Loucy (cell line): ENCODE measurements around the gene KYAT1.
"Not testable (repeated sequence)": the region's sequence is repeated elsewhere in the genome, so short reads cannot be mapped to it uniquely, and the experiment has no call there.

ENCODE experiments used
- H2AFZ ChIP-seq: fragments of 200-600 bp; sonication (generic); 2 replicates; pipeline ENCODE4 v1.6.0; 2016; ENCODE audit warnings: antibody characterized with exemption, mild to moderate bottlenecking, low read length, moderate library complexity
- H3F3A ChIP-seq: fragments of 200-600 bp; 2 replicates; pipeline ENCODE4 v1.6.0; 2016; ENCODE audit warnings: antibody characterized with exemption, low read depth, mild to moderate bottlenecking
- H3K27me3 ChIP-seq: fragments of 200-600 bp; sonication (generic); 2 replicates; pipeline ENCODE4 v1.6.1; 2014; ENCODE audit warnings: low read length, mild to moderate bottlenecking; ENCODE audit not compliant: insufficient read depth, poor library complexity, severe bottlenecking
- H3K36me3 ChIP-seq: fragments of 200-600 bp; sonication (generic); 2 replicates; pipeline ENCODE4 v1.6.1; 2016; ENCODE audit warnings: low read length; ENCODE audit not compliant: insufficient read depth
- H3K4me1 ChIP-seq: fragments of 200-600 bp; sonication (generic); 2 replicates; pipeline ENCODE4 v1.5.1; 2014; ENCODE audit warnings: low read length, mild to moderate bottlenecking; ENCODE audit not compliant: insufficient read depth, poor library complexity, severe bottlenecking
- H3K4me2 ChIP-seq: fragments of 200-600 bp; sonication (generic); 2 replicates; pipeline ENCODE4 v1.6.0; 2014; ENCODE audit warnings: antibody characterized with exemption, low read length, low read depth, mild to moderate bottlenecking; ENCODE audit not compliant: poor library complexity, severe bottlenecking
- H3K4me3 ChIP-seq: fragments of 200-600 bp; sonication (generic); 2 replicates; pipeline ENCODE4 v1.5.1; 2014; ENCODE audit warnings: low read length, mild to moderate bottlenecking, mixed read lengths; ENCODE audit not compliant: poor library complexity, severe bottlenecking
- H3K79me2 ChIP-seq: fragments of 200-600 bp; sonication (generic); 2 replicates; pipeline ENCODE4 v1.6.1; 2014; ENCODE audit warnings: low read length; ENCODE audit not compliant: insufficient read depth
- H3K9ac ChIP-seq: fragments of 200-600 bp; sonication (generic); 2 replicates; pipeline ENCODE4 v1.6.0; 2014; ENCODE audit warnings: mild to moderate bottlenecking, low read depth, low read length, moderate library complexity; ENCODE audit not compliant: poor library complexity, severe bottlenecking
- H3K9me2 ChIP-seq: fragments of 200-600 bp; sonication (generic); replicated peaks from 2 replicates; pipeline ENCODE4 v1.6.1; 2016; ENCODE audit warnings: low read depth, low read length, mixed read lengths
- H3K9me3 ChIP-seq: fragments of 200-600 bp; sonication (generic); 2 replicates; pipeline ENCODE4 v1.6.1; 2014; ENCODE audit warnings: mild to moderate bottlenecking, antibody characterized with exemption, low read length, low read depth; ENCODE audit not compliant: insufficient read depth
- H4K20me1 ChIP-seq: fragments of 200-600 bp; sonication (generic); 2 replicates; pipeline ENCODE4 v1.6.0; 2014; ENCODE audit warnings: antibody characterized with exemption, low read length, mild to moderate bottlenecking; ENCODE audit not compliant: insufficient read depth, poor library complexity, severe bottlenecking
- CTCF ChIP-seq: fragments of 200-600 bp; sonication (generic); conservative IDR thresholded peaks from 2 replicates; pipeline ENCODE4 v1.5.1; 2014; ENCODE audit warnings: mild to moderate bottlenecking, antibody characterized with exemption, low read length
- EZH2phosphoT487 ChIP-seq: fragments of 200-600 bp; IDR thresholded peaks from 2 replicates; pipeline ENCODE4 v1.6.1; 2018; ENCODE audit warnings: antibody characterized with exemption, mild to moderate bottlenecking, moderate library complexity, borderline replicate concordance

The KYAT1 gene

GRCh38 chr9:128860937-128861336, 20.8 kb downstream of the KYAT1 start:
- Histone ChIP-seq H3K27me3 (no peaks in the 10 kb centered on the region), H3K9ac (no peak overlapping the region), H3K4me2 (no peak overlapping the region), H2AFZ (no peak overlapping the region), H3K79me2 (no peaks in the 10 kb centered on the region), H3K36me3 (no peaks in the 10 kb centered on the region), H3K4me1 (no peaks in the 10 kb centered on the region), H3K9me3 (no peaks in the 10 kb centered on the region), H3K4me3 (no peak overlapping the region), H3K9me2 (no peaks in the 10 kb centered on the region), H4K20me1 (no peaks in the 10 kb centered on the region), H3F3A (no peaks in the 10 kb centered on the region)
- no peak for TF ChIP-seq CTCF
- no peak for TF ChIP-seq EZH2phosphoT487

GRCh38 chr9:128858476-128858875, 23.3 kb downstream of the KYAT1 start:
- not testable (repeated sequence) for H3K9me2 ChIP-seq, H3K4me3 ChIP-seq, H3K9ac ChIP-seq, H3K79me2 ChIP-seq, H3K36me3 ChIP-seq, H3K9me3 ChIP-seq, H4K20me1 ChIP-seq, H3F3A ChIP-seq, H3K4me2 ChIP-seq, H2AFZ ChIP-seq, H3K4me1 ChIP-seq, H3K27me3 ChIP-seq

- not testable (repeated sequence) for H2AFZ ChIP-seq, H3K9me3 ChIP-seq, H3K4me1 ChIP-seq, H3K4me2 ChIP-seq, H3F3A ChIP-seq, H3K79me2 ChIP-seq, H3K4me3 ChIP-seq, H3K9ac ChIP-seq, H3K9me2 ChIP-seq, H4K20me1 ChIP-seq, H3K36me3 ChIP-seq, H3K27me3 ChIP-seq
Measured at GRCh38 chr9:128854454-128854853, 27.3 kb downstream of the KYAT1 start.

- H3K4me3 ChIP-seq, H3K4me2 ChIP-seq, H3K36me3 ChIP-seq, H2AFZ ChIP-seq, H3K9ac ChIP-seq, H3F3A ChIP-seq, H4K20me1 ChIP-seq, H3K27me3 ChIP-seq, H3K4me1 ChIP-seq, H3K9me3 ChIP-seq, H3K9me2 ChIP-seq, H3K79me2 ChIP-seq: not testable (repeated sequence)
Measured at GRCh38 chr9:128852646-128853045, 29.1 kb downstream of the KYAT1 start.
